ENCODE results near the gene SON.
"Not testable (repeated sequence)": the region's sequence is repeated elsewhere in the genome, so short reads cannot be mapped to it uniquely, and the experiment has no call there.

The SON gene

GRCh38 chr21:33572350-33572749 is 29.5 kb downstream of the SON start:
- Mint-ChIP-seq H3K9me3 (no peaks in the 10 kb centered on the region), H3K27me3 (ENCODE audit: low read depth) (no peaks in the 10 kb centered on the region), H3K36me3 (ENCODE audit: low read depth) (peaks cover 60% of the 10 kb centered on the region), H3K4me3 (no peak overlapping the region), H3K4me1 (ENCODE audit: low read depth) (peaks cover 4% of the 10 kb centered on the region), H3K27ac (no peak overlapping the region)
- no peak for DNase-seq (ENCODE audit: low spot score)

DNA sequence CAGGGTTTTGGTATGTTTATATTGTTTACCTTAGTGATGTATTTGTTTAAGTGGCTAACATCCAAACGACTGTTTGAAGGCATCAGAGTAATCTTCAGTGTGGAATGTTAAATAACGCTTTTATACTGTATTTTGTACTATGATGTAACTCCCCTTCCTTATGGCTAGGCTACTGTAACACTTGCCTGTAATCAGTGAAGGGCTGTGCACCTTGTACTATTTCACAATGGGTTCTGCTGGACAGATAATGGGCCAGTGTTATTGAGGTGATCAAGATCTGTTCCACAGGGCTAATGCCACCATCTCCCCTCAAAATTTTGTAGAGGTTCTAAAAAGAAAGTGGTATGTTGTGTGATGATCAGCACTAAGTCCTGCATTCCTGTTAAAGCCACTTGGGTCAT is 33.9 kb downstream of the SON start:
- H3K27ac Mint-ChIP-seq; DNase-seq (ENCODE audit: low spot score); H3K4me1 Mint-ChIP-seq (ENCODE audit: low read depth); H3K27me3 Mint-ChIP-seq (ENCODE audit: low read depth); H3K9me3 Mint-ChIP-seq; H3K4me3 Mint-ChIP-seq: not testable (repeated sequence)
- peaks cover 54% of the 10 kb centered on the region for H3K36me3 Mint-ChIP-seq (ENCODE audit: low read depth)

GRCh38 chr21:33578214-33578613 is 35.4 kb downstream of the SON start:
- H3K4me1 Mint-ChIP-seq (ENCODE audit: low read depth) = peaks cover 4% of the 10 kb centered on the region
- H3K27ac Mint-ChIP-seq = no peak overlapping the region
- H3K9me3 Mint-ChIP-seq = no peaks in the 10 kb centered on the region
- no peak overlapping the region for H3K4me3 Mint-ChIP-seq
- H3K36me3 Mint-ChIP-seq (ENCODE audit: low read depth) = peaks cover 53% of the 10 kb centered on the region
- DNase-seq (ENCODE audit: low spot score) = no peak
- H3K27me3 Mint-ChIP-seq (ENCODE audit: low read depth) = no peaks in the 10 kb centered on the region

DNA sequence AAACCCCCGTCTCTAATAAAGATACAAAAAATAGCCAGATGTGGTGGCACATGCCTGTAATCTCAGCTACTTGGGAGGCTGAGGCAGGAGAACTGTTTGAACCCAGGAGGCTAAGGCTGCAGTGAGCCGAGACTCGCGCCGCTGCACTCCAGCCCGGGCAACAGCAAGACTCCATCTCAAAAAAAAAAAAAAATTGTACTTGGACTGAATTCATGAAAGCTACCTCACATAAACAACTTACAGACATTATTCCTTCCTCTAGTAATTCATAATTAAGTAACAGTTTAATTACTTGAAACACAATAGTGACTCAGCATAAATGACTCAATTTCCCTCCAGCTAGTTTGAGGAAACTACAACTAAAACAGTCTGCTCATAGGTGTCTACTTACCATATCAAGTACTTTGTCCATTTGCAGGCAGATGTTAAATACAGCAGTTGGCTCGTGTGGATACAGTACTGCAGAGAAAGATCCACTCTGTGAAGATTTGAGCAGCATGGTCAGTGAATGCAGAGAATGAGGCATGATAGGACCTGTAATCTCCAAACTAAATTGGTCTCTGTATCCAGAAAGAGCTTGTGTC is 36.2 kb downstream of the SON start:
- Mint-ChIP-seq H3K9me3 (no peaks in the 10 kb centered on the region), H3K4me3 (no peak overlapping the region), H3K36me3 (ENCODE audit: low read depth) (peaks cover 48% of the 10 kb centered on the region), H3K27ac (peak overlapping the region; percentile 11), H3K27me3 (ENCODE audit: low read depth) (no peaks in the 10 kb centered on the region), H3K4me1 (ENCODE audit: low read depth) (peaks cover 2% of the 10 kb centered on the region)
- DNase-seq (ENCODE audit: low spot score) = no peak

DNA sequence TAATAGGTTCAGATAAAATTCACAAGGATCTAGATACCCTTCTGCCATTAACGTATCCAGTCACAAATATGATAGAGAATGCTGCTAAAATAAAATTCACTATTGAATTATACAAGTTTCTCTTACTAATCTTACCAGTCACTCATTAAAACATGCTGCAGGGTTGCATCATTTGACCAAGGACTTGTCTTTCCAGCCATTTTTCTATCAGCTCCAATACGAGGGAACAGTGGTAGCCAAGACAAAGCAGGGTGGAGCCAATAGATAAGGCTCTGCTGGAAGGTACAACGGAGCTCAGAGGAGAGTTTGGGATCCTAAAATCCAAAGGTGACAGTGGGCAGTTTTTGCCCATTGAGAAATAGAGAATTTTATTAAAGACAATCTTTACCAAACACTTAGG is 41.6 kb downstream of the SON start:
- Mint-ChIP-seq H3K27me3 (ENCODE audit: low read depth) (no peaks in the 10 kb centered on the region), H3K36me3 (ENCODE audit: low read depth) (peaks cover 37% of the 10 kb centered on the region), H3K4me3 (no peak overlapping the region), H3K4me1 (ENCODE audit: low read depth) (peaks cover 20% of the 10 kb centered on the region), H3K27ac (peak overlapping the region; percentile 43), H3K9me3 (no peaks in the 10 kb centered on the region)
- no peak for DNase-seq (ENCODE audit: low spot score)

DNA sequence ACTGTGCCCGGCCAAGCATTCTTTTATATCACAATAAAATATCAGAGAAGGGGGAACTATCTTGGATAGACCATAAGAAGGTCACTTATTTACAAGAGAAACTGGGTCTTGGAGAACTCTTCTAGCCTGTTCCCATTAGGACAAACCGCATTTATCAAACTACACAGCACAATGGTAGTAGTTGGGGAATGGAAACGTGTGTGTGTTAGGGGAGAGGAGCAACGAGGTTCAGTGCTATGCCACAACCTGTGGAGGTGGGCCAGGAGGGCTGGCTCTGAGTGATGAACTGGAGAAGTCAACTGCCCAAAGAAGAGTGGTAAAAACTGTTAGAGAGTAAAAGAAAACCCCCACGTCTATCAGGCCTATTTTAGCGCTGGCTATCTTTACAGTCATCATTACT is 44.1 kb downstream of the SON start:
- H3K4me1 Mint-ChIP-seq (ENCODE audit: low read depth) = peaks cover 20% of the 10 kb centered on the region
- peak overlapping the region; percentile 71 for H3K4me3 Mint-ChIP-seq
- peak overlapping the region; percentile 2 for H3K27ac Mint-ChIP-seq
- H3K27me3 Mint-ChIP-seq (ENCODE audit: low read depth) = no peaks in the 10 kb centered on the region
- no peaks in the 10 kb centered on the region for H3K9me3 Mint-ChIP-seq
- H3K36me3 Mint-ChIP-seq (ENCODE audit: low read depth) = peaks cover 26% of the 10 kb centered on the region
- DNase-seq (ENCODE audit: low spot score) = no peak

DNA sequence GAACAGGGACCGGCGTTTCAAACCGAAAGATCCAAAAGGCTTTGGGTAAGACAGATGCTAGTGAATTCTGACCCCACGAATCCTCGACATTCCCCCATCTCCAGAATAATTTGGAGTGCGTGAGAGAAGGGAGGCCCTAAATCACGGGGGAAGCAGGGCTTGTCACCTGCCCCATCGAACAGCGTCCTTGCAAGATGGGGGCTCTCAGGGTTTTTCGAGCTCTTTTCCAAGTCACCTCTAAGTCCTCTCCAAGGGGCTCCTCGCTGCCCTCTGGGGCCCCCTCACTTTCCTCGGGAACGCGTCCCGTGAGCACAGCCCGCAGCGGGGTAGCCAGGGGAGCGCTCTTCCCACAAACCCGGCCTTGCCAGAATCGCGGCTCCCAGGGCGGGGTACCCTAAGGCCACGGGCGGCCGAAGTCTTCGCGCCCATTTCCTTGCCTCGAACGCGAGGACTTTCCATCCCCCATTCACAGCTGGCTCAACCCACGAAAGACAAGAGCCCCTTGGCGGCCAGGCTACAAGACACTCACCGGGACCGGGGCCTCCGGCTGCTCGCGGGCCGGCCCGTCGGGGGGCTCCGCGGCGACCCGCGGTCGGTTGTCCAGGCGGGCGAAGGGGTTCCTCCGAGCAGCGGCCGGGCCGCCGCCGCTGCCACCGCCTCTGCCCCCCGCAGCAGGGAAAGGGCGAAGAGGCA is 45.1 kb downstream of the SON start:
- H3K4me3 Mint-ChIP-seq = peak overlapping the region; percentile 94
- H3K27me3 Mint-ChIP-seq (ENCODE audit: low read depth) = no peaks in the 10 kb centered on the region

DNA sequence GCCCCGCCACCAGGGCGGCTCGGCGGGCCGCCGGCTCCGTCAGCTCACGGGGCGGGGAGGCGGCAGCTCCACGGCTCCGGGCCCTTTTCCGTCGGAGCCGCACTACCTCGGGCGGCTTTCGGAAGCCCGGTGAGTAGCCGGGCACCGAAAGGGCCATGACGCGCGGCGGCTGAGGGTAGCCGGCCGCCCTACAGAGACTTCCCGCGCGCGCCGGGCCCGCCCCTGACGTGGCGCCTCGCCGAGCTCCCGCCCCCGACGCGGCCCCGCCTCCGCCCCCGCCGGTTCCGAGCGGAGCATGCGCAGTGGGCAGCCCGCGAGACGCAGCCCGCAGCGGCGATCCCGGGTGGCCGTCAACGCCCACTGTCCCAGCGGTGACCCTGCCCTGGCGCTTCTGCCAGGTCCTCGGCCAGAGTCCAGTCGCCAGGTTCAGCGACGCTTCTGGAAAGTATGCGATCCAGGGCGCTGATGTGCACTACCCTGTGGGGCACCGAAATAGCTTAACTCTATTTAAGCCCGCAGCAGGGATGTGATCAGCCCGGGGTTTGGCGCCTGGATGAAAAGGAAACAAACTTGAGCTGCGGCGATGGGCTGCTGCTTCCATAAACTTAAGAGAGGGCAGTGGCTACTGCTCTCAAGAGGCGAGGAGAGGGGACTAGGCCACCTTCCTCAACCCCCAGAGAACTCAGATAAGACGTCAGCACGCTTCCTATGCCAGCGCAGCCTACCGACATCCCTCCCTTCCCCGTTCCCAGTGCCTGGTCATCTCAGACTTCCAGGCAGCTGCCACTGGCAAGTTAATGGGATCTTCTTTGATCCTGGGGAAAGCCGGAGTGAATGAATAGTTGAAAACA is 45.9 kb downstream of the SON start, which contains the start of gene DONSON:
TSS of gene DONSON (minus strand) at position 200 of the 851 bp plus-strand sequence. CDS start at position 157, 43 bp downstream.
- no peaks in the 10 kb centered on the region for H3K27me3 Mint-ChIP-seq (ENCODE audit: low read depth)

More for the DNA sequence above, 45.1 kb downstream of the SON start:
- no peaks in the 10 kb centered on the region for H3K9me3 Mint-ChIP-seq
- H3K36me3 Mint-ChIP-seq (ENCODE audit: low read depth) = peaks cover 18% of the 10 kb centered on the region
- H3K4me1 Mint-ChIP-seq (ENCODE audit: low read depth) = peaks cover 20% of the 10 kb centered on the region
- DNase-seq (ENCODE audit: low spot score) = peak; percentile 35
- peak overlapping the region; percentile 90 for H3K27ac Mint-ChIP-seq

GRCh38 chr21:33598051-33598450 is 55.2 kb downstream of the SON start:
- H3K9me3 Mint-ChIP-seq = no peaks in the 10 kb centered on the region
- H3K27me3 Mint-ChIP-seq (ENCODE audit: low read depth) = no peaks in the 10 kb centered on the region
- peaks cover 25% of the 10 kb centered on the region for H3K36me3 Mint-ChIP-seq (ENCODE audit: low read depth)
- no peaks in the 10 kb centered on the region for H3K4me1 Mint-ChIP-seq (ENCODE audit: low read depth)
- no peak for DNase-seq (ENCODE audit: low spot score)
- H3K27ac Mint-ChIP-seq = no peak overlapping the region
- no peak overlapping the region for H3K4me3 Mint-ChIP-seq

More for the DNA sequence above, 45.9 kb downstream of the SON start, which contains the start of gene DONSON:
- H3K4me1 Mint-ChIP-seq (ENCODE audit: low read depth) = peaks cover 20% of the 10 kb centered on the region
- peak within 1 kb of the TSS; percentile 90 for H3K27ac Mint-ChIP-seq
- peak; percentile 92 for DNase-seq (ENCODE audit: low spot score)
- no peaks in the 10 kb centered on the region for H3K9me3 Mint-ChIP-seq
- H3K4me3 Mint-ChIP-seq = peak within 1 kb of the TSS; percentile 94
- H3K36me3 Mint-ChIP-seq (ENCODE audit: low read depth) = peaks cover 20% of the 10 kb centered on the region

DNA sequence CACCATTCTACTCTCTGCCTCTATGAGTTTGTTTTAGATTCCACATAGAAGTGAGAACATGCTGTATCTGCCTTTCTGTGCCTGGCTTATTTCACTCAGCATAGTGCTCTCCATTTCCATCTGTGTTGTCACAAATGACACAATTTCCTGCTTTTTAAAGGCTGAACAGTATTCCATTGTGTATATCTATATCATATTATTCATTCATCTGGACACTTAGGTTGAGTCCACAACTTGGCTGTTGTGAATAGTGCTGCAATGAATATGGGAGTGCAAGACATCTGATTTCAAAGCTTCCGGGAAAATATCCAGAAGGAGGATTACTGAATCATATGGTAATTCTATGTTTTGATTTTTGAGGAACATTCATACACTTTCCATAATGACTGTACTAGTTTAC is 65.7 kb downstream of the SON start:
- no peaks in the 10 kb centered on the region for H3K27me3 Mint-ChIP-seq (ENCODE audit: low read depth)
- H3K36me3 Mint-ChIP-seq (ENCODE audit: low read depth) = peaks cover 4% of the 10 kb centered on the region
- DNase-seq (ENCODE audit: low spot score) = no peak
- no peaks in the 10 kb centered on the region for H3K9me3 Mint-ChIP-seq
- no peak overlapping the region for H3K27ac Mint-ChIP-seq
- no peak overlapping the region for H3K4me3 Mint-ChIP-seq
- peaks cover 2% of the 10 kb centered on the region for H3K4me1 Mint-ChIP-seq (ENCODE audit: low read depth)

- no peak for DNase-seq (ENCODE audit: low spot score)
- Mint-ChIP-seq H3K27ac (no peak overlapping the region), H3K36me3 (ENCODE audit: low read depth) (peaks cover 8% of the 10 kb centered on the region), H3K9me3 (no peaks in the 10 kb centered on the region), H3K4me1 (ENCODE audit: low read depth) (no peaks in the 10 kb centered on the region), H3K27me3 (ENCODE audit: low read depth) (no peaks in the 10 kb centered on the region), H3K4me3 (no peak overlapping the region)
These were observed 68.3 kb downstream of the SON start for GRCh38 chr21:33611006-33611744.

GRCh38 chr21:33617565-33617964 is 74.7 kb downstream of the SON start:
- H3K4me1 Mint-ChIP-seq (ENCODE audit: low read depth); H3K27me3 Mint-ChIP-seq (ENCODE audit: low read depth); H3K27ac Mint-ChIP-seq; H3K9me3 Mint-ChIP-seq; H3K4me3 Mint-ChIP-seq; DNase-seq (ENCODE audit: low spot score): not testable (repeated sequence)
- H3K36me3 Mint-ChIP-seq (ENCODE audit: low read depth) = peaks cover 22% of the 10 kb centered on the region

GRCh38 chr21:33618407-33618806 is 75.6 kb downstream of the SON start:
- H3K27me3 Mint-ChIP-seq (ENCODE audit: low read depth) = no peaks in the 10 kb centered on the region
- no peaks in the 10 kb centered on the region for H3K9me3 Mint-ChIP-seq
- H3K4me3 Mint-ChIP-seq = no peak overlapping the region
- no peak overlapping the region for H3K27ac Mint-ChIP-seq
- peaks cover 2% of the 10 kb centered on the region for H3K4me1 Mint-ChIP-seq (ENCODE audit: low read depth)
- H3K36me3 Mint-ChIP-seq (ENCODE audit: low read depth) = peaks cover 21% of the 10 kb centered on the region
- no peak for DNase-seq (ENCODE audit: low spot score)

Measured in T-helper 2 cell treated with Interferon-gamma antibody and Interleukin-4, amounts not matched to agents 5 μg/mL and 100 μg/mL, for 36 hours (primary cell).